Measurements from ENCODE around the gene MALT1. TPM values are rescaled to one million over a fixed set of nuclear protein-coding genes. Genes with fewer than 3 reads are reported as not detected.

MALT1 gene
- total RNA-seq, 1 experiment from 2014 or later = 22.6 TPM

DNA sequence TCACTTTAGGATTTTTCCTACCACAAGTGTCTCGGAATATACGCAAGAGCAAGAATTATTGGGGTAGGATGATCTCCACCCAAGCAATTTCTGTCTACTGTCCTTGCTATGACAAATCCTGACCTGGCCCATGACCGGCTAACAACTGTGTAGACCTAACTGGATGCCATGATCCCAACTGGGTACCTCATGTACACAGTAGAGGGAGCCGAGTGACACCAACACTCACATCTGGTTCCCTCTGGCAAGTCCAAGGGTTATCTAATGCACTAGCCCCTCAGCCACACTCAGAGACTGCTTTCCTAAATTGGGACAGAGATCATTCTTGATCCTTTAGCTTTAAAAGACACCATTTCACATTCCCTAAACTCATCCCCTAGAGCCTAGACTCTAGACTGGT, 132.7 kb downstream of the MALT1 start:
- no peak overlapping the region for H3K4me3 ChIP-seq (ENCODE audit: low read depth, low read length)
- Mint-ChIP-seq H3K27me3 (ENCODE audit: insufficient read depth, unreplicated experiment) (no peaks in the 10 kb centered on the region), H3K9me3 (ENCODE audit: unreplicated experiment) (no peaks in the 10 kb centered on the region), H3K36me3 (ENCODE audit: insufficient read depth, unreplicated experiment) (no peaks in the 10 kb centered on the region), H3K4me1 (ENCODE audit: low read depth, unreplicated experiment) (no peaks in the 10 kb centered on the region), H3K4me3 (ENCODE audit: unreplicated experiment) (no peak overlapping the region), H3K27ac (ENCODE audit: unreplicated experiment) (no peak overlapping the region)
- intact Hi-C loops (cut with micrococcal nuclease; ENCODE audit: unreplicated experiment) = no loop called here
- DNase-seq = no peak
- no TSS peak for BruUV-seq (replicated peaks)
- POLR2A ChIA-PET = no interaction called here
- no peaks in the 10 kb centered on the region for H3K4me1 ChIP-seq
- CTCF ChIA-PET = no interaction called here
- H3K27me3 ChIP-seq (replicated peaks; ENCODE audit: control insufficient read depth, insufficient read depth, low read length) = no peaks in the 10 kb centered on the region
- H3K36me3 ChIP-seq (ENCODE audit: control insufficient read depth, insufficient read depth, low read length) = no peaks in the 10 kb centered on the region
- TF ChIP-seq, protein P1, sequence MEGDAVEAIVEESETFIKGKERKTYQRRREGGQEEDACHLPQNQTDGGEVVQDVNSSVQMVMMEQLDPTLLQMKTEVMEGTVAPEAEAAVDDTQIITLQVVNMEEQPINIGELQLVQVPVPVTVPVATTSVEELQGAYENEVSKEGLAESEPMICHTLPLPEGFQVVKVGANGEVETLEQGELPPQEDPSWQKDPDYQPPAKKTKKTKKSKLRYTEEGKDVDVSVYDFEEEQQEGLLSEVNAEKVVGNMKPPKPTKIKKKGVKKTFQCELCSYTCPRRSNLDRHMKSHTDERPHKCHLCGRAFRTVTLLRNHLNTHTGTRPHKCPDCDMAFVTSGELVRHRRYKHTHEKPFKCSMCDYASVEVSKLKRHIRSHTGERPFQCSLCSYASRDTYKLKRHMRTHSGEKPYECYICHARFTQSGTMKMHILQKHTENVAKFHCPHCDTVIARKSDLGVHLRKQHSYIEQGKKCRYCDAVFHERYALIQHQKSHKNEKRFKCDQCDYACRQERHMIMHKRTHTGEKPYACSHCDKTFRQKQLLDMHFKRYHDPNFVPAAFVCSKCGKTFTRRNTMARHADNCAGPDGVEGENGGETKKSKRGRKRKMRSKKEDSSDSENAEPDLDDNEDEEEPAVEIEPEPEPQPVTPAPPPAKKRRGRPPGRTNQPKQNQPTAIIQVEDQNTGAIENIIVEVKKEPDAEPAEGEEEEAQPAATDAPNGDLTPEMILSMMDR (IDR thresholded peaks at IDR 0.05; ENCODE audit: insufficient read depth in 1 of 2, low read depth in 1 of 2, low read length in 1 of 2, severe bottlenecking in 1 of 2, unreplicated experiment in 1 of 2) = no peak
- no peaks in the 10 kb centered on the region for H3K9me3 ChIP-seq

Other genes starting within 250 kb of the MALT1 start
- 10.7 and 12.7 TPM in 2 replicates for gene ALPK2, start 42.4 kb upstream of the MALT1 start, total RNA-seq (2022)
- 27.7 and 32.7 TPM in 2 replicates for gene ZNF532, start 193.4 kb downstream of the MALT1 start, total RNA-seq (2022)

All from Caco-2 (cell line).